ENCODE results near the gene WNT9A. TPM values are rescaled to one million over a fixed set of nuclear protein-coding genes. Genes with fewer than 3 reads are reported as not detected.

The WNT9A gene
- total RNA-seq, 2 experiments from 2014 or later = 0.07 to 0.12 TPM

GRCh38 chr1:227924833-227925574 lies 22.7 kb downstream of the WNT9A start:
- intact Hi-C loops (cut with micrococcal nuclease) = no loop called here
- ChIA-PET CTCF (no interaction called here), POLR2A (no interaction called here)
- H3K9me3 Mint-ChIP-seq = no peaks in the 10 kb centered on the region
- H3K4me1 Mint-ChIP-seq (ENCODE audit: low read depth) = no peaks in the 10 kb centered on the region
- DNase-seq = no peak
- H3K27ac Mint-ChIP-seq = no peak overlapping the region
- H3K36me3 Mint-ChIP-seq = no peaks in the 10 kb centered on the region
- no peaks in the 10 kb centered on the region for H3K27me3 Mint-ChIP-seq
- H3K4me3 Mint-ChIP-seq = no peak overlapping the region

GRCh38 chr1:227924168-227924832 lies 23.4 kb downstream of the WNT9A start:
- intact Hi-C loops (cut with micrococcal nuclease) = no loop called here
- no peak for DNase-seq
- H3K27me3 Mint-ChIP-seq = no peaks in the 10 kb centered on the region
- H3K4me1 Mint-ChIP-seq (ENCODE audit: low read depth) = no peaks in the 10 kb centered on the region
- H3K27ac Mint-ChIP-seq = no peak overlapping the region
- no peaks in the 10 kb centered on the region for H3K9me3 Mint-ChIP-seq
- POLR2A ChIA-PET = no interaction called here
- no peak overlapping the region for H3K4me3 Mint-ChIP-seq
- H3K36me3 Mint-ChIP-seq = no peaks in the 10 kb centered on the region
- CTCF ChIA-PET = no interaction called here

GRCh38 chr1:227923353-227924167 lies 24.2 kb downstream of the WNT9A start:
- no peaks in the 10 kb centered on the region for H3K36me3 Mint-ChIP-seq
- H3K4me1 Mint-ChIP-seq (ENCODE audit: low read depth) = no peaks in the 10 kb centered on the region
- no peak for DNase-seq
- H3K4me3 Mint-ChIP-seq = no peak overlapping the region
- no peaks in the 10 kb centered on the region for H3K9me3 Mint-ChIP-seq
- CTCF ChIA-PET = no interaction called here
- intact Hi-C loops (cut with micrococcal nuclease) = no loop called here
- no peaks in the 10 kb centered on the region for H3K27me3 Mint-ChIP-seq
- POLR2A ChIA-PET = no interaction called here
- no peak overlapping the region for H3K27ac Mint-ChIP-seq

GRCh38 chr1:227922501-227923352 lies 25.0 kb downstream of the WNT9A start:
- Mint-ChIP-seq H3K4me1 (ENCODE audit: low read depth) (no peaks in the 10 kb centered on the region), H3K27ac (no peak overlapping the region), H3K9me3 (no peaks in the 10 kb centered on the region), H3K27me3 (no peaks in the 10 kb centered on the region), H3K36me3 (no peaks in the 10 kb centered on the region), H3K4me3 (no peak overlapping the region)
- ChIA-PET POLR2A (no interaction called here), CTCF (no interaction called here)
- intact Hi-C loops (cut with micrococcal nuclease) = no loop called here
- DNase-seq = no peak

GRCh38 chr1:227921461-227922185 lies 26.1 kb downstream of the WNT9A start:
- CTCF ChIA-PET = no interaction called here

GRCh38 chr1:227920896-227921295 lies 26.8 kb downstream of the WNT9A start:
- ChIA-PET POLR2A (no interaction called here), CTCF (no interaction called here)
- no peak for DNase-seq
- Mint-ChIP-seq H3K27ac (no peak overlapping the region), H3K9me3 (no peaks in the 10 kb centered on the region), H3K4me1 (ENCODE audit: low read depth) (no peaks in the 10 kb centered on the region), H3K27me3 (no peaks in the 10 kb centered on the region), H3K4me3 (no peak overlapping the region), H3K36me3 (no peaks in the 10 kb centered on the region)
- intact Hi-C loops (cut with micrococcal nuclease) = no loop called here

More at GRCh38 chr1:227921461-227922185, 26.1 kb downstream of the WNT9A start:
- POLR2A ChIA-PET = no interaction called here
- H3K27ac Mint-ChIP-seq = no peak overlapping the region
- H3K4me1 Mint-ChIP-seq (ENCODE audit: low read depth) = no peaks in the 10 kb centered on the region
- H3K4me3 Mint-ChIP-seq = no peak overlapping the region
- intact Hi-C loops (cut with micrococcal nuclease) = no loop called here
- no peaks in the 10 kb centered on the region for H3K9me3 Mint-ChIP-seq
- no peaks in the 10 kb centered on the region for H3K27me3 Mint-ChIP-seq
- no peak for DNase-seq
- H3K36me3 Mint-ChIP-seq = no peaks in the 10 kb centered on the region

DNA sequence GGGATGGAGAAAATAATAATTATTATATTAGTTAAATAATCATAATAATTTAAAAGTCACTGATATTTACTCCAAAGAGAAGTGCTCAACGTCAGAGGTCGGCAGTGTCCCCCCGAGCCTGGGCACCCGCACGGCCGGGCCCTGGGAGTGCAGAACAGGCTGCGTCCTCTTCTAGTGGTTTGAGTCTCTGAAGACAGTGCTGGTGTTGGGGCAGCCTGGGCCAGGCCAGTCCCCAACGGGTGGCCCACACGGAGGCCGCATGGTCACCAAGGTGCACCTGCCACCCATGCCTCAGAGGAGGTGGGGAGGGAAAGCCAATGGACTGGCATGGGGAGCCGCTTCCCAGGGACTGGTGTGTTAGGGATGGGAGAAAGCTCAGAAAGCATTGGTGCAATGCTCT lies 27.3 kb downstream of the WNT9A start:
- POLR2A ChIA-PET = no interaction called here
- Mint-ChIP-seq H3K9me3 (no peaks in the 10 kb centered on the region), H3K36me3 (no peaks in the 10 kb centered on the region), H3K4me1 (ENCODE audit: low read depth) (no peaks in the 10 kb centered on the region), H3K27ac (no peak overlapping the region), H3K27me3 (no peaks in the 10 kb centered on the region), H3K4me3 (no peak overlapping the region)
- no peak for DNase-seq
- CTCF ChIA-PET = no interaction called here
- intact Hi-C loops (cut with micrococcal nuclease) = no loop called here

GRCh38 chr1:227919906-227920305 lies 27.8 kb downstream of the WNT9A start:
- DNase-seq = no peak
- intact Hi-C loops (cut with micrococcal nuclease) = no loop called here
- Mint-ChIP-seq H3K9me3 (no peaks in the 10 kb centered on the region), H3K4me1 (ENCODE audit: low read depth) (no peaks in the 10 kb centered on the region), H3K27ac (no peak overlapping the region), H3K27me3 (no peaks in the 10 kb centered on the region), H3K36me3 (no peaks in the 10 kb centered on the region), H3K4me3 (no peak overlapping the region)
- ChIA-PET CTCF (no interaction called here), POLR2A (no interaction called here)

DNA sequence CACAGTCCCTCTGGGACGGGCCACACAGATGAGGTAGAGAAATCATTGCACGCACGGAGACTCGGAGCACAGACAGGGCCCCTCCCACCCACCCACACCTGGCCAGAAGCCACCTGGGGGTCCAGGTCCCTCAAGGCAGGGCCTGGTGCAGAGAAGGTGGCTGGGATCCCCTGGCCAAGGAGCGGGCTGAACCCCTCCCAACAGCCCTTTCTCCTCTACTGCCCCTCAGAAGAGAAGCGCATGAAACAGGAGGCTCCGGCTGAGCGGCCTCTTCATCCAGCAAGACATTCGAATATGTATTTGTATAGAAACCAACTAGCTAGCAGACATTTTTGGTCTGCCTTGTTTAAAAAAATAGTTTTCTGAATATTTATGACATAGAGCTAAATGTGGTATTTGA lies 29.0 kb downstream of the WNT9A start:
- DNase-seq = no peak
- intact Hi-C loops (cut with micrococcal nuclease) = no loop called here
- ChIA-PET POLR2A (no interaction called here), CTCF (no interaction called here)
- no peak overlapping the region for H3K4me3 Mint-ChIP-seq
- no peaks in the 10 kb centered on the region for H3K27me3 Mint-ChIP-seq
- no peaks in the 10 kb centered on the region for H3K4me1 Mint-ChIP-seq (ENCODE audit: low read depth)
- no peak overlapping the region for H3K27ac Mint-ChIP-seq
- H3K9me3 Mint-ChIP-seq = no peaks in the 10 kb centered on the region
- no peaks in the 10 kb centered on the region for H3K36me3 Mint-ChIP-seq

- Mint-ChIP-seq H3K27ac (no peak overlapping the region), H3K27me3 (no peaks in the 10 kb centered on the region), H3K36me3 (no peaks in the 10 kb centered on the region), H3K4me1 (ENCODE audit: low read depth) (no peaks in the 10 kb centered on the region), H3K4me3 (no peak overlapping the region), H3K9me3 (no peaks in the 10 kb centered on the region)
- POLR2A ChIA-PET = no interaction called here
- intact Hi-C loops (cut with micrococcal nuclease) = no loop called here
- no peak for DNase-seq
- CTCF ChIA-PET = no interaction called here
Observed at GRCh38 chr1:227918083-227918700, 29.5 kb downstream of the WNT9A start.

DNA sequence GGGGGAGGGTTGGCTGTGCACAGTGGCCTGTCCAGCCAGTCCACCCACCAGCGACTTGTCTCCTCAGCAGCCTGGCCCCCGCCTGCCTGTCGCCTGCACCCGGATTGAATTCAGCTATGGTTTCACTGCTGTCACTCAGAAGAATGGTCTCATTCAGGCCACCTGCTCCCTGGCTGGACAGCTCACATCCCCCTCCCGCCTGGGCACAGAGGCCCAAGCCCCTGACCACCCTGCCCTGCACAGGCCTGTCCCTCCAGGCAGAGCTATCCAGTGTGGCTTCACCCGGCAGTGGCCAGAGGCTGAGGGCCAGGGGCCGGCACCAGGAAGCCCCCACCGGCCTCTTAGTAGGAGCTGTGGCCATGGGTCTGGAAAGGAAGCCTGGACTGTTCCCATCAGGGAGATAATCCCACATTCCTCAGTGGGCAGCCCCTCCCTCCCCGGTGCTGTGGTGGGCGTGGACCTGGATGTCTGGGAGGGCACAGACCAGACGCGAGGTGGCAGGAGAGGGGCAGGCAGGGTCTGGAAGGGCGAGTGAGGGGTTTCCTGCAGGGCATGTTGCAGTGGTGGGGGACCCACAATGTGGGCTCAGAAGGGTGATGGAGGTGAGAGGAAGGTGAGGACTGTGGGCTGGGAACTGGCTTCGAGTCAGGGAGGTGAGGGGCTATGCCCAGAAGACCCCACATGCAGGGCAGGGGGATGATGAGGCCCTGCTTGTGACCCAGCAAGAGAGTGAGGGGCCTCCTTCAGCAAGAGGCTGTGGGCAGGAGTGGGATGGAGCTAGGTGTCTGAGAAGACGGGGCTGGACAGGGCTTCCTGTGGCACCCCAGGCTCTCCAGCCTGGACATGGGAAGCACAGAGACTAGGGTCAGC lies 30.4 kb downstream of the WNT9A start:
- ChIA-PET CTCF (no interaction called here), POLR2A (no interaction called here)
- no peaks in the 10 kb centered on the region for H3K9me3 Mint-ChIP-seq
- H3K4me1 Mint-ChIP-seq (ENCODE audit: low read depth) = no peaks in the 10 kb centered on the region
- no peak overlapping the region for H3K4me3 Mint-ChIP-seq
- no peaks in the 10 kb centered on the region for H3K36me3 Mint-ChIP-seq
- intact Hi-C loops (cut with micrococcal nuclease) = no loop called here
- H3K27ac Mint-ChIP-seq = no peak overlapping the region
- no peaks in the 10 kb centered on the region for H3K27me3 Mint-ChIP-seq
- DNase-seq = no peak
